CD4-positive, alpha-beta T cell (primary cell): ENCODE data around the gene GALNT12. TPM values are rescaled to one million over a fixed set of nuclear protein-coding genes. Genes with fewer than 3 reads are reported as not detected.
A peak's percentile ranks its signal among the peaks of the same experiment; 100 is the strongest.

ENCODE experiments used
- ATAC-seq: fragments of 200-7000 bp; cut with Tn5 transposase; one replicate; pipeline ENCODE4 v1.10.0; 2022; ENCODE audit warnings: mild to moderate bottlenecking; ENCODE audit not compliant: poor library complexity
- CTCF ChIA-PET: fragments of 350-600 bp; sonication (Branson Sonifier 250); formaldehyde crosslinking; loops from one replicate; lab custom pipeline; 2021; ENCODE audit warnings: antibody characterized with exemption, inconsistent platforms; lab: Charles Lee
- POLR2A ChIA-PET: fragments of 350-600 bp; sonication (Branson Sonifier 250); formaldehyde crosslinking; loops from one replicate; lab custom pipeline; 2021; ENCODE audit warnings: antibody characterized with exemption, inconsistent platforms; lab: Charles Lee
- DNase-seq, 14 experiments: peaks; one replicate each; pipeline ENCODE4 v3.0.0-alpha.2; 2013 to 2020; ENCODE audit warnings: mixed read lengths in 2 of 14
- H3K27ac ChIP-seq, 2 donors: one replicate each; pipeline versions ENCODE4 v1.5.1 to v1.7.0; 2013; ENCODE audit warnings: low read length in 2 of 2, low read depth in 1 of 2, mild to moderate bottlenecking in 1 of 2
- H3K27me3 ChIP-seq, 2 experiments: 1 replicate in 1 of 2; 2 replicates in 1 of 2; pipeline versions ENCODE4 v1.6.1 to v1.7.0; 2013; ENCODE audit warnings: low read length in 2 of 2, control low read depth in 1 of 2, mild to moderate bottlenecking in 1 of 2, moderate library complexity in 1 of 2; ENCODE audit not compliant: insufficient read depth in 2 of 2, control insufficient read depth in 1 of 2
- H3K36me3 ChIP-seq: one replicate; pipeline ENCODE4 v1.6.1; 2013; ENCODE audit warnings: low read length, control low read depth; ENCODE audit not compliant: insufficient read depth
- H3K4me1 ChIP-seq: one replicate; pipeline ENCODE4 v1.6.1; 2013; ENCODE audit warnings: low read length, control low read depth; ENCODE audit not compliant: insufficient read depth
- H3K4me3 ChIP-seq: one replicate; pipeline ENCODE4 v1.5.1; 2013; ENCODE audit warnings: mild to moderate bottlenecking, low read length, moderate library complexity
- H3K9me3 ChIP-seq, 2 experiments: 1 replicate in 1 of 2; 2 replicates in 1 of 2; pipeline versions ENCODE4 v1.6.1 to v1.7.0; 2013; ENCODE audit warnings: low read length in 2 of 2, mild to moderate bottlenecking in 2 of 2, control low read depth in 1 of 2, moderate library complexity in 1 of 2; ENCODE audit not compliant: control insufficient read depth in 1 of 2, insufficient read depth in 1 of 2
- H3K27ac Mint-ChIP-seq: one replicate; pipeline ENCODE4 v1.8.0; 2020; ENCODE audit warnings: mixed read lengths
- H3K27me3 Mint-ChIP-seq: one replicate; pipeline ENCODE4 v1.8.0; 2021; ENCODE audit warnings: mixed read lengths
- H3K36me3 Mint-ChIP-seq: one replicate; pipeline ENCODE4 v1.8.0; 2021; ENCODE audit warnings: low read depth, mixed read lengths
- H3K4me1 Mint-ChIP-seq: one replicate; pipeline ENCODE4 v1.8.0; 2021; ENCODE audit warnings: low read depth, mixed read lengths
- H3K4me3 Mint-ChIP-seq: one replicate; pipeline ENCODE4 v1.8.0; 2020; ENCODE audit warnings: mild to moderate bottlenecking, mixed read lengths
- H3K9me3 Mint-ChIP-seq: one replicate; pipeline ENCODE4 v1.8.0; 2020; ENCODE audit warnings: mixed read lengths
- intact Hi-C, 2 experiments: fragments of 100-400 bp; cut with DNase I in 1 of 2; cut with micrococcal nuclease in 1 of 2; formaldehyde crosslinking; loops; one replicate each; pipeline versions ENCODE4 v1.15.1 to v1.9.0; 2023 to 2025; cut with DNase I, micrococcal nuclease
- polyA plus RNA-seq, 2 donors: library from polyadenylated mRNA; unstranded; fragments of 120-200 nt; gene quantifications; one replicate each; pipeline ENCODE4 v1.2.1, GENCODE V29; 2013
- total RNA-seq, 174 experiments: library from RNA in 2 of 174; stranded (reverse) in 2 of 174; gene quantifications; one replicate each; pipeline ENCODE4 v1.2.3 and lab custom pipeline; 2021 to 2026
- TF ChIP-seq, protein P1 (sequence below): fragments of 200-600 bp; IDR thresholded peaks from one replicate; pipeline ENCODE4 v1.8.0; 2022; ENCODE audit warnings: antibody characterized with exemption, mild to moderate bottlenecking

The GALNT12 gene, protein sequence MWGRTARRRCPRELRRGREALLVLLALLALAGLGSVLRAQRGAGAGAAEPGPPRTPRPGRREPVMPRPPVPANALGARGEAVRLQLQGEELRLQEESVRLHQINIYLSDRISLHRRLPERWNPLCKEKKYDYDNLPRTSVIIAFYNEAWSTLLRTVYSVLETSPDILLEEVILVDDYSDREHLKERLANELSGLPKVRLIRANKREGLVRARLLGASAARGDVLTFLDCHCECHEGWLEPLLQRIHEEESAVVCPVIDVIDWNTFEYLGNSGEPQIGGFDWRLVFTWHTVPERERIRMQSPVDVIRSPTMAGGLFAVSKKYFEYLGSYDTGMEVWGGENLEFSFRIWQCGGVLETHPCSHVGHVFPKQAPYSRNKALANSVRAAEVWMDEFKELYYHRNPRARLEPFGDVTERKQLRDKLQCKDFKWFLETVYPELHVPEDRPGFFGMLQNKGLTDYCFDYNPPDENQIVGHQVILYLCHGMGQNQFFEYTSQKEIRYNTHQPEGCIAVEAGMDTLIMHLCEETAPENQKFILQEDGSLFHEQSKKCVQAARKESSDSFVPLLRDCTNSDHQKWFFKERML
- total RNA-seq (10 to 100 TPM in 1 of 2 experiments, 1 to 10 TPM in 1; 8.7 to 11.5 TPM), total RNA-seq (lab: John Stamatoyannopoulos, UW) (1.4 to 26.5 (median 10.1) reads per million in 172 experiments)
- 10.0 TPM for polyA plus RNA-seq (2013, experiment 1 of 2)
- 11.6 TPM for polyA plus RNA-seq (2013, experiment 2 of 2)

DNA sequence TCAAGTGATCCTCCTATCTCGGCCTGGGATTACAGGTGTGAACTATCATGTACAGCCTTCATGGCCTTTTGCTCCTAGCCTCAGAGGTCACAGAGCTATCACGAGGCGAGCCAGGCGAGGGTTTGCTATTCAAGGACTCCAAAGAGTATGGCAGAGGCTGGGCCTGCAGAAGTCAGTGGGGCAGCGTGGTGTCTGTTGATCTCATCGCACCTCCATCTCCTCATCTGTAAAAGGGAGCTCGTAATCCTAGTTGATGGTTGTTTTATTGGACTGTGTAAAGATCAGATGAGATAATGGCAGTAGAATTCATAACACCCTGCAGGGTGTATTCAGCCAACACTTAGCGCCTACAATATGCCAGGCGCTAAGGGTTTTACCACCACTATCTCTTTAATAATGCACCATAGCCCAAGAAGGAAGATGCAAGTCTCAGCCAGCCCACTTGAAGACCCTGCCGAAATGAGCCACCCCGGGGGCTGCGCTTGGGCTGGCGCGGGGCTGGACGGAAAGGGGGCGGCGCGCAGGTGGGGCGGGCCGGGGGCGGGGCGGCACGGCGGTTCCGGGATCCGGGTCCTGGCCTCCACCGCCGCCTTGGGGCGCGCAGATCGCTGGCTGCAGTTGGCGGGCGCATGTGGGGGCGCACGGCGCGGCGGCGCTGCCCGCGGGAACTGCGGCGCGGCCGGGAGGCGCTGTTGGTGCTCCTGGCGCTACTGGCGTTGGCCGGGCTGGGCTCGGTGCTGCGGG lies at the start of gene GALNT12:
Gene GALNT12, plus strand, starts transcription at position 601 of the 744 bp plus-strand sequence. Its CDS starts 29 bp downstream, at position 630.
- H3K4me1 Mint-ChIP-seq: peaks cover 27% of the 10 kb centered on the region

DNA sequence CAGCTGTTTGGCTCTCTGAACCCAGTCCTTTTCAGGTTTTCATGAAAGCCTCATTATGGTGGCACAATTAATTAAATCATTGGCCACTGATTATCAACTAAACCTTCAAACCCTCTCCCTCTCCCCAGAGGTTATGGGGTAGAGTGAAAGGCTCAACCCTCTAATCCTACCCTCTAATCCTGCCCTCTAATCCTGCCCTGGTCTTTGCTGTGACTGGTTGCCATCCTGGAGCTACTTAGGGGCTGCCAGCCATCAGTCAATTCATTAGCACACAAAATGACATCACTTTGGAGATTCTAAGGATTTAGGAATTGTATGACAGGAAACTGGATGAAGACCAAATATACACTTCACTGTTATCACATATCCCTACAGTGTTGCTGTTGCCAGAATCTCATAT lies 47.2 kb upstream of the GALNT12 start:
- H3K36me3 Mint-ChIP-seq: peaks cover 92% of the 10 kb centered on the region

More for the DNA sequence above, at the start of gene GALNT12:
- intact Hi-C loops: loop anchor here in 1 of 2 experiments (1.0 to 10.0 kb wide), 6 partner anchors 9 to 1298 kb away; partner anchors contain the start of genes NCBP1, STX17 and TSTD2
- TF ChIP-seq, protein P1, sequence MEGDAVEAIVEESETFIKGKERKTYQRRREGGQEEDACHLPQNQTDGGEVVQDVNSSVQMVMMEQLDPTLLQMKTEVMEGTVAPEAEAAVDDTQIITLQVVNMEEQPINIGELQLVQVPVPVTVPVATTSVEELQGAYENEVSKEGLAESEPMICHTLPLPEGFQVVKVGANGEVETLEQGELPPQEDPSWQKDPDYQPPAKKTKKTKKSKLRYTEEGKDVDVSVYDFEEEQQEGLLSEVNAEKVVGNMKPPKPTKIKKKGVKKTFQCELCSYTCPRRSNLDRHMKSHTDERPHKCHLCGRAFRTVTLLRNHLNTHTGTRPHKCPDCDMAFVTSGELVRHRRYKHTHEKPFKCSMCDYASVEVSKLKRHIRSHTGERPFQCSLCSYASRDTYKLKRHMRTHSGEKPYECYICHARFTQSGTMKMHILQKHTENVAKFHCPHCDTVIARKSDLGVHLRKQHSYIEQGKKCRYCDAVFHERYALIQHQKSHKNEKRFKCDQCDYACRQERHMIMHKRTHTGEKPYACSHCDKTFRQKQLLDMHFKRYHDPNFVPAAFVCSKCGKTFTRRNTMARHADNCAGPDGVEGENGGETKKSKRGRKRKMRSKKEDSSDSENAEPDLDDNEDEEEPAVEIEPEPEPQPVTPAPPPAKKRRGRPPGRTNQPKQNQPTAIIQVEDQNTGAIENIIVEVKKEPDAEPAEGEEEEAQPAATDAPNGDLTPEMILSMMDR: no peak
- Histone ChIP-seq H3K36me3 (no peaks in the 10 kb centered on the region), H3K4me3 (peak within 1 kb of the TSS; percentile 77), H3K27ac (no peak within 1 kb of the TSS), H3K4me1 (peaks cover 20% of the 10 kb centered on the region), H3K27me3 (peaks cover 4 to 5% of the 10 kb centered on the region in 2 experiments), H3K9me3 (no peaks in the 10 kb centered on the region)
- no peaks in the 10 kb centered on the region for H3K36me3 Mint-ChIP-seq
- H3K9me3 Mint-ChIP-seq: no peaks in the 10 kb centered on the region
- peaks cover 8% of the 10 kb centered on the region for H3K27me3 Mint-ChIP-seq
- CTCF ChIA-PET: interaction anchor here (1.1 kb wide), 2 partner anchors 10 kb away, joined by 3 read pairs; no protein-coding TSS in a partner anchor
- peak within 1 kb of the TSS; percentile 94 for H3K4me3 Mint-ChIP-seq
- ATAC-seq (peak; percentile 83), DNase-seq (peak in 13 of 14 experiments; percentile 26 to 77 (median 54))
- peak within 1 kb of the TSS; percentile 39 for H3K27ac Mint-ChIP-seq
- POLR2A ChIA-PET: interaction anchor here (1.3 to 5.4 kb wide), 3 partner anchors 10 to 1174 kb away, joined by 7 to 15 read pairs (median 9); partner anchors contain the start of genes ANKS6, NCBP1, TBC1D2 and TSTD2

More for the DNA sequence above, 47.2 kb upstream of the GALNT12 start:
- Mint-ChIP-seq H3K9me3 (peaks cover 19% of the 10 kb centered on the region), H3K4me3 (no peak overlapping the region), H3K27me3 (no peaks in the 10 kb centered on the region), H3K27ac (no peak overlapping the region), H3K4me1 (no peaks in the 10 kb centered on the region)
- Histone ChIP-seq H3K4me1 (no peaks in the 10 kb centered on the region), H3K27me3 (no peaks in the 10 kb centered on the region), H3K4me3 (no peak overlapping the region), H3K27ac (no peak overlapping the region), H3K36me3 (peaks cover 13% of the 10 kb centered on the region), H3K9me3 (peaks cover 0 to 4% of the 10 kb centered on the region in 2 experiments)
- DNase-seq (no peak), ATAC-seq (no peak)
- intact Hi-C loops: no loop called here
- ChIA-PET POLR2A (no interaction called here), CTCF (no interaction called here)
- TF ChIP-seq, protein P1: no peak
